Measurements from ENCODE around the gene VCPKMT.
A peak's percentile ranks its signal among the peaks of the same experiment; 100 is the strongest.

The VCPKMT gene

GRCh38 chr14:50094056-50094755, 22.2 kb downstream of the VCPKMT start:
- Histone ChIP-seq H3K36me3 (ENCODE audit: control insufficient read depth in 4 of 4, insufficient read depth in 4 of 4, low read length in 3 of 4) (peaks cover 0 to 2% (median 0%) of the 10 kb centered on the region in 4 experiments), H3K4me3 (ENCODE audit: control insufficient read depth in 1 of 7, extremely low read depth in 1 of 7, insufficient read depth in 4 of 7, low read depth in 2 of 7, low read length in 6 of 7) (no peak overlapping the region), H3K27ac (ENCODE audit: insufficient read depth in 1 of 2, low read depth in 1 of 2, low read length in 2 of 2, poor library complexity in 1 of 2, severe bottlenecking in 2 of 2) (no peak overlapping the region), H3K27me3 (replicated peaks in 2 of 5; ENCODE audit: control insufficient read depth in 4 of 5, insufficient read depth in 5 of 5, low read length in 4 of 5) (no peaks in the 10 kb centered on the region), H3K4me1 (ENCODE audit: control extremely low read depth in 1 of 4, control insufficient read depth in 4 of 4, insufficient read depth in 4 of 4, low read length in 3 of 4) (peaks cover 3 to 18% (median 11%) of the 10 kb centered on the region in 4 experiments), H3K9me3 (ENCODE audit: control extremely low read depth in 1 of 5, control insufficient read depth in 4 of 5, insufficient read depth in 2 of 5, low read depth in 1 of 5, low read length in 4 of 5) (no peaks in the 10 kb centered on the region)
- POLR2A ChIA-PET: no interaction called here
- no peak for DNase-seq
- 91% methylated on average over 8 of the region's 11 CpGs for WGBS (ENCODE audit: insufficient coverage)
- CTCF ChIA-PET: interaction anchor here (0.6 to 14.3 kb wide), 4 partner anchors 11 to 230 kb away, joined by 3 to 179 read pairs (median 3); no protein-coding TSS in a partner anchor

- H3K4me3 ChIP-seq (ENCODE audit: control insufficient read depth in 1 of 7, extremely low read depth in 1 of 7, insufficient read depth in 4 of 7, low read depth in 2 of 7, low read length in 6 of 7): no peak overlapping the region
- no peaks in the 10 kb centered on the region for H3K27me3 ChIP-seq (replicated peaks in 2 of 5; ENCODE audit: control insufficient read depth in 4 of 5, insufficient read depth in 5 of 5, low read length in 4 of 5)
- H3K4me1 ChIP-seq (ENCODE audit: control extremely low read depth in 1 of 4, control insufficient read depth in 4 of 4, insufficient read depth in 4 of 4, low read length in 3 of 4): peaks cover 3 to 18% (median 11%) of the 10 kb centered on the region in 4 experiments
- H3K36me3 ChIP-seq (ENCODE audit: control insufficient read depth in 4 of 4, insufficient read depth in 4 of 4, low read length in 3 of 4): peaks cover 0 to 2% (median 0%) of the 10 kb centered on the region in 4 experiments
- no peak overlapping the region for H3K27ac ChIP-seq (ENCODE audit: insufficient read depth in 1 of 2, low read depth in 1 of 2, low read length in 2 of 2, poor library complexity in 1 of 2, severe bottlenecking in 2 of 2)
- no peaks in the 10 kb centered on the region for H3K9me3 ChIP-seq (ENCODE audit: control extremely low read depth in 1 of 5, control insufficient read depth in 4 of 5, insufficient read depth in 2 of 5, low read depth in 1 of 5, low read length in 4 of 5)
- DNase-seq: no peak
- 88% methylated on average over 1 of the region's 2 CpGs for WGBS (ENCODE audit: insufficient coverage)
- POLR2A ChIA-PET: no interaction called here
- CTCF ChIA-PET: interaction anchor here (0.6 to 1.6 kb wide), 5 partner anchors 11 to 119 kb away, joined by 3 to 5 read pairs (median 3); no protein-coding TSS in a partner anchor
These were observed 22.9 kb downstream of the VCPKMT start for GRCh38 chr14:50093496-50093895.

- peaks cover 0 to 2% (median 0%) of the 10 kb centered on the region in 4 experiments for H3K36me3 ChIP-seq (ENCODE audit: control insufficient read depth in 4 of 4, insufficient read depth in 4 of 4, low read length in 3 of 4)
- H3K4me3 ChIP-seq (ENCODE audit: control insufficient read depth in 1 of 7, extremely low read depth in 1 of 7, insufficient read depth in 4 of 7, low read depth in 2 of 7, low read length in 6 of 7): no peak overlapping the region
- no peaks in the 10 kb centered on the region for H3K9me3 ChIP-seq (ENCODE audit: control extremely low read depth in 1 of 5, control insufficient read depth in 4 of 5, insufficient read depth in 2 of 5, low read depth in 1 of 5, low read length in 4 of 5)
- WGBS (ENCODE audit: insufficient coverage): 94% methylated on average over 5 of the region's 6 CpGs
- POLR2A ChIA-PET: no interaction called here
- no peaks in the 10 kb centered on the region for H3K27me3 ChIP-seq (replicated peaks in 2 of 5; ENCODE audit: control insufficient read depth in 4 of 5, insufficient read depth in 5 of 5, low read length in 4 of 5)
- no peak overlapping the region for H3K27ac ChIP-seq (ENCODE audit: insufficient read depth in 1 of 2, low read depth in 1 of 2, low read length in 2 of 2, poor library complexity in 1 of 2, severe bottlenecking in 2 of 2)
- peaks cover 3 to 26% (median 18%) of the 10 kb centered on the region in 4 experiments for H3K4me1 ChIP-seq (ENCODE audit: control extremely low read depth in 1 of 4, control insufficient read depth in 4 of 4, insufficient read depth in 4 of 4, low read length in 3 of 4)
- DNase-seq: no peak
- CTCF ChIA-PET: interaction anchor here (0.7 to 1.9 kb wide), 9 partner anchors 10 to 231 kb away, joined by 3 to 5 read pairs (median 3); no protein-coding TSS in a partner anchor
These were observed 24.3 kb downstream of the VCPKMT start for GRCh38 chr14:50092006-50092555.

GRCh38 chr14:50091240-50091913, 25.0 kb downstream of the VCPKMT start:
- WGBS (ENCODE audit: insufficient coverage): 55% methylated on average over 7 of the region's 7 CpGs
- peak in 1 of 3 donors; percentile 38 for DNase-seq
- CTCF ChIA-PET: interaction anchor here (0.7 to 1.9 kb wide), 8 partner anchors 9 to 230 kb away, joined by 3 to 4 read pairs (median 3); no protein-coding TSS in a partner anchor
- no peaks in the 10 kb centered on the region for H3K27me3 ChIP-seq (replicated peaks in 2 of 5; ENCODE audit: control insufficient read depth in 4 of 5, insufficient read depth in 5 of 5, low read length in 4 of 5)
- H3K4me3 ChIP-seq (ENCODE audit: control insufficient read depth in 1 of 7, extremely low read depth in 1 of 7, insufficient read depth in 4 of 7, low read depth in 2 of 7, low read length in 6 of 7): no peak overlapping the region
- no peaks in the 10 kb centered on the region for H3K9me3 ChIP-seq (ENCODE audit: control extremely low read depth in 1 of 5, control insufficient read depth in 4 of 5, insufficient read depth in 2 of 5, low read depth in 1 of 5, low read length in 4 of 5)
- peaks cover 0 to 2% (median 0%) of the 10 kb centered on the region in 4 experiments for H3K36me3 ChIP-seq (ENCODE audit: control insufficient read depth in 4 of 4, insufficient read depth in 4 of 4, low read length in 3 of 4)
- POLR2A ChIA-PET: interaction anchor here (0.9 kb wide), 1 partner anchor 30 kb away, joined by 3 read pairs; no protein-coding TSS in a partner anchor
- H3K4me1 ChIP-seq (ENCODE audit: control extremely low read depth in 1 of 4, control insufficient read depth in 4 of 4, insufficient read depth in 4 of 4, low read length in 3 of 4): peaks cover 3 to 29% (median 19%) of the 10 kb centered on the region in 4 experiments
- H3K27ac ChIP-seq (ENCODE audit: insufficient read depth in 1 of 2, low read depth in 1 of 2, low read length in 2 of 2, poor library complexity in 1 of 2, severe bottlenecking in 2 of 2): no peak overlapping the region

- H3K27me3 ChIP-seq (replicated peaks in 2 of 5; ENCODE audit: control insufficient read depth in 4 of 5, insufficient read depth in 5 of 5, low read length in 4 of 5): no peaks in the 10 kb centered on the region
These were observed 27.2 kb downstream of the VCPKMT start for GRCh38 chr14:50089208-50089607.

GRCh38 chr14:50088731-50089130, 27.6 kb downstream of the VCPKMT start:
- Histone ChIP-seq H3K36me3 (ENCODE audit: control insufficient read depth in 4 of 4, insufficient read depth in 4 of 4, low read length in 3 of 4) (no peaks in the 10 kb centered on the region), H3K27me3 (replicated peaks in 2 of 5; ENCODE audit: control insufficient read depth in 4 of 5, insufficient read depth in 5 of 5, low read length in 4 of 5) (no peaks in the 10 kb centered on the region), H3K9me3 (ENCODE audit: control extremely low read depth in 1 of 5, control insufficient read depth in 4 of 5, insufficient read depth in 2 of 5, low read depth in 1 of 5, low read length in 4 of 5) (no peaks in the 10 kb centered on the region), H3K4me1 (ENCODE audit: control extremely low read depth in 1 of 4, control insufficient read depth in 4 of 4, insufficient read depth in 4 of 4, low read length in 3 of 4) (peaks cover 0 to 21% (median 14%) of the 10 kb centered on the region in 4 experiments), H3K27ac (ENCODE audit: insufficient read depth in 1 of 2, low read depth in 1 of 2, low read length in 2 of 2, poor library complexity in 1 of 2, severe bottlenecking in 2 of 2) (no peak overlapping the region), H3K4me3 (ENCODE audit: control insufficient read depth in 1 of 7, extremely low read depth in 1 of 7, insufficient read depth in 4 of 7, low read depth in 2 of 7, low read length in 6 of 7) (no peak overlapping the region)
- WGBS (ENCODE audit: insufficient coverage): no CpG with 5 or more reads among the region's 2 CpGs
- POLR2A ChIA-PET: no interaction called here
- DNase-seq: no peak
- CTCF ChIA-PET: interaction anchor here (0.9 to 2.8 kb wide), 7 partner anchors 11 to 223 kb away, joined by 3 to 13 read pairs (median 6); no protein-coding TSS in a partner anchor

More at GRCh38 chr14:50089208-50089607, 27.2 kb downstream of the VCPKMT start:
- H3K27ac ChIP-seq (ENCODE audit: insufficient read depth in 1 of 2, low read depth in 1 of 2, low read length in 2 of 2, poor library complexity in 1 of 2, severe bottlenecking in 2 of 2): no peak overlapping the region
- ChIA-PET POLR2A (no interaction called here), CTCF (interaction anchor here (1.0 to 1.6 kb wide), 2 partner anchors 10 to 19 kb away, joined by 4 read pairs; no protein-coding TSS in a partner anchor)
- peaks cover 0 to 19% (median 13%) of the 10 kb centered on the region in 4 experiments for H3K4me1 ChIP-seq (ENCODE audit: control extremely low read depth in 1 of 4, control insufficient read depth in 4 of 4, insufficient read depth in 4 of 4, low read length in 3 of 4)
- no peaks in the 10 kb centered on the region for H3K9me3 ChIP-seq (ENCODE audit: control extremely low read depth in 1 of 5, control insufficient read depth in 4 of 5, insufficient read depth in 2 of 5, low read depth in 1 of 5, low read length in 4 of 5)
- no peak overlapping the region for H3K4me3 ChIP-seq (ENCODE audit: control insufficient read depth in 1 of 7, extremely low read depth in 1 of 7, insufficient read depth in 4 of 7, low read depth in 2 of 7, low read length in 6 of 7)
- 97% methylated on average over 5 of the region's 5 CpGs for WGBS (ENCODE audit: insufficient coverage)
- no peak for DNase-seq
- H3K36me3 ChIP-seq (ENCODE audit: control insufficient read depth in 4 of 4, insufficient read depth in 4 of 4, low read length in 3 of 4): no peaks in the 10 kb centered on the region

Measured in common myeloid progenitor, CD34-positive (primary cell).